HepG2 (cell line): Measurements from ENCODE around the gene DYNC1I2. TPM values are rescaled to one million over a fixed set of nuclear protein-coding genes. Genes with fewer than 3 reads are reported as not detected.

Source experiments
- CEBPB ChIP-seq: IDR thresholded peaks from 2 replicates; pipeline ENCODE4 v1.6.1; 2011; ENCODE audit warnings: low read depth, low read length, improper control_type of control experiment, borderline replicate concordance
- FOXP4 ChIP-seq: sonication (generic); formaldehyde crosslinking; IDR thresholded peaks from 2 replicates; pipeline ENCODE4 v1.4.0; 2020; ENCODE audit warnings: missing genetic modification reagents
- HCFC1 ChIP-seq: fragments of 150-350 bp; IDR thresholded peaks from 2 replicates; pipeline ENCODE4 v1.6.1; 2014; ENCODE audit warnings: low read depth, low read length
- LBX2 ChIP-seq: sonication (generic); formaldehyde crosslinking; IDR thresholded peaks from 2 replicates; pipeline ENCODE4 v1.5.0; 2020; ENCODE audit warnings: missing genetic modification reagents, mild to moderate bottlenecking, borderline replicate concordance
- MED8 ChIP-seq: sonication (generic); formaldehyde crosslinking; IDR thresholded peaks from 2 replicates; pipeline ENCODE4 v1.8.1; 2023; ENCODE audit warnings: mild to moderate bottlenecking, missing genetic modification reagents; ENCODE audit not compliant: insufficient replicate concordance
- ZBTB10 ChIP-seq: sonication (generic); formaldehyde crosslinking; IDR thresholded peaks from 2 replicates; pipeline ENCODE4 v1.4.0; 2020; ENCODE audit warnings: missing genetic modification reagents, borderline replicate concordance
- ZNF629 ChIP-seq: sonication (generic); formaldehyde crosslinking; conservative IDR thresholded peaks from 2 replicates; pipeline ENCODE4 v1.5.0; 2020; ENCODE audit warnings: missing genetic modification reagents
- polyA plus RNA-seq, 8 experiments: library from polyadenylated mRNA; depleted of rRNA in 3 of 8; stranded (reverse) in 7 of 8; unstranded in 1 of 8; fragments of >200 nt; fragmentation: Illumina TruSeq in 4 of 8; extraction: Trizol in 4 of 8; gene quantifications; 2 replicates each; pipeline versions ENCODE4 v1.2.1 to v1.2.3, GENCODE V29; 2011 to 2016; ENCODE audit warnings: low read depth in 4 of 8, missing spikeins in 1 of 8, mixed read lengths in 1 of 8; ENCODE audit not compliant: insufficient read depth in 1 of 8
- total RNA-seq, 5 experiments: library from RNA; depleted of rRNA; stranded (reverse); fragments of >200 nt; fragmentation: Illumina TruSeq; extraction: Trizol; gene quantifications; 2 replicates each; pipeline ENCODE4 v1.2.3, GENCODE V29; 2016; ENCODE audit warnings: low read depth in 1 of 5
- TF ChIP-seq, protein P1 (sequence below): sonication (generic); formaldehyde crosslinking; IDR thresholded peaks from 2 replicates; pipeline ENCODE4 v1.5.0; 2020; ENCODE audit warnings: missing genetic modification reagents
- TF ChIP-seq, protein P2 (sequence below): sonication (generic); formaldehyde crosslinking; IDR thresholded peaks from 2 replicates; pipeline ENCODE4 v1.5.1; 2020; ENCODE audit warnings: mild to moderate bottlenecking, missing genetic modification reagents, moderate library complexity

The DYNC1I2 gene
- total and polyA plus RNA-seq, 2 of the 13 experiments (the other 11 are each of a cell fraction or from before 2014, with no cell fraction given): 84.0 to 99.8 TPM

DNA sequence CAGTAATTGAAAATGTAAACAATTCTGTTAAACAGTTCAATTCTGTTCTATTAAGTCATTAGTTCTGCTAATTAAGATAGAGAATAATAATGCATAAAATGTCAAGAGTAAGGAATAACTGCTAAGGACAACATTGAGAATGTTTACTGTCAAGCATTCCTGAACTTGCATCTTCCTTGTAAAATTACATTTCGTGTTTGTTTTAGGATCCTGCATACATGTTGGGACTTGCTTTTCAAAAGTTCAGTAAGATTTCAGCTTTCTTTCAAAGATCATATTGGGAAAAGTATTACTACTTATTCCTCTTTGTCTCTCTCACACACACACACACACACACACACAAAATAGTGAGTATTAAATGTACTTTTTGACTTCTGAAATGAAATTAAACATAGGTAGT, 20.5 kb downstream of the DYNC1I2 start (continued):
- TF ChIP-seq, protein P1, sequence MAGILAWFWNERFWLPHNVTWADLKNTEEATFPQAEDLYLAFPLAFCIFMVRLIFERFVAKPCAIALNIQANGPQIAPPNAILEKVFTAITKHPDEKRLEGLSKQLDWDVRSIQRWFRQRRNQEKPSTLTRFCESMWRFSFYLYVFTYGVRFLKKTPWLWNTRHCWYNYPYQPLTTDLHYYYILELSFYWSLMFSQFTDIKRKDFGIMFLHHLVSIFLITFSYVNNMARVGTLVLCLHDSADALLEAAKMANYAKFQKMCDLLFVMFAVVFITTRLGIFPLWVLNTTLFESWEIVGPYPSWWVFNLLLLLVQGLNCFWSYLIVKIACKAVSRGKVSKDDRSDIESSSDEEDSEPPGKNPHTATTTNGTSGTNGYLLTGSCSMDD (CRISPR knock-in tag): no peak
- TF ChIP-seq ZNF629: no peak
- TF ChIP-seq, protein P2, sequence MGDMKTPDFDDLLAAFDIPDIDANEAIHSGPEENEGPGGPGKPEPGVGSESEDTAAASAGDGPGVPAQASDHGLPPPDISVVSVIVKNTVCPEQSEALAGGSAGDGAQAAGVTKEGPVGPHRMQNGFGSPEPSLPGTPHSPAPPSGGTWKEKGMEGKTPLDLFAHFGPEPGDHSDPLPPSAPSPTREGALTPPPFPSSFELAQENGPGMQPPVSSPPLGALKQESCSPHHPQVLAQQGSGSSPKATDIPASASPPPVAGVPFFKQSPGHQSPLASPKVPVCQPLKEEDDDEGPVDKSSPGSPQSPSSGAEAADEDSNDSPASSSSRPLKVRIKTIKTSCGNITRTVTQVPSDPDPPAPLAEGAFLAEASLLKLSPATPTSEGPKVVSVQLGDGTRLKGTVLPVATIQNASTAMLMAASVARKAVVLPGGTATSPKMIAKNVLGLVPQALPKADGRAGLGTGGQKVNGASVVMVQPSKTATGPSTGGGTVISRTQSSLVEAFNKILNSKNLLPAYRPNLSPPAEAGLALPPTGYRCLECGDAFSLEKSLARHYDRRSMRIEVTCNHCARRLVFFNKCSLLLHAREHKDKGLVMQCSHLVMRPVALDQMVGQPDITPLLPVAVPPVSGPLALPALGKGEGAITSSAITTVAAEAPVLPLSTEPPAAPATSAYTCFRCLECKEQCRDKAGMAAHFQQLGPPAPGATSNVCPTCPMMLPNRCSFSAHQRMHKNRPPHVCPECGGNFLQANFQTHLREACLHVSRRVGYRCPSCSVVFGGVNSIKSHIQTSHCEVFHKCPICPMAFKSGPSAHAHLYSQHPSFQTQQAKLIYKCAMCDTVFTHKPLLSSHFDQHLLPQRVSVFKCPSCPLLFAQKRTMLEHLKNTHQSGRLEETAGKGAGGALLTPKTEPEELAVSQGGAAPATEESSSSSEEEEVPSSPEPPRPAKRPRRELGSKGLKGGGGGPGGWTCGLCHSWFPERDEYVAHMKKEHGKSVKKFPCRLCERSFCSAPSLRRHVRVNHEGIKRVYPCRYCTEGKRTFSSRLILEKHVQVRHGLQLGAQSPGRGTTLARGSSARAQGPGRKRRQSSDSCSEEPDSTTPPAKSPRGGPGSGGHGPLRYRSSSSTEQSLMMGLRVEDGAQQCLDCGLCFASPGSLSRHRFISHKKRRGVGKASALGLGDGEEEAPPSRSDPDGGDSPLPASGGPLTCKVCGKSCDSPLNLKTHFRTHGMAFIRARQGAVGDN (CRISPR knock-in tag): no peak
- no peak for TF ChIP-seq HCFC1
- no peak for TF ChIP-seq FOXP4 (CRISPR knock-in tag)
- TF ChIP-seq MED8 (CRISPR knock-in tag): no peak
- no peak for TF ChIP-seq LBX2
- no peak for TF ChIP-seq ZBTB10
- no peak for TF ChIP-seq CEBPB
